ENCODE data around the gene TMEM9B.
A peak's percentile ranks its signal among the peaks of the same experiment; 100 is the strongest.

TMEM9B gene

GRCh38 chr11:8928981-8929615 is 35.1 kb downstream of the TMEM9B start:
- peak; percentile 28 for DNase-seq

GRCh38 chr11:8928205-8928604 is 36.0 kb downstream of the TMEM9B start:
- no peak for DNase-seq

- no peak for DNase-seq
Measured at GRCh38 chr11:8927233-8927632, 37.0 kb downstream of the TMEM9B start.

- no peak for DNase-seq
Measured at GRCh38 chr11:8926236-8926635, 38.0 kb downstream of the TMEM9B start.

GRCh38 chr11:8925711-8926110 is 38.5 kb downstream of the TMEM9B start:
- DNase-seq: no peak

GRCh38 chr11:8922691-8923090 is 41.6 kb downstream of the TMEM9B start:
- DNase-seq: no peak

- DNase-seq: peak; percentile 97
Measured at GRCh38 chr11:8917157-8917825, 47.0 kb downstream of the TMEM9B start.

- DNase-seq: no peak
Measured at GRCh38 chr11:8914661-8915018, 49.6 kb downstream of the TMEM9B start.

- peak; percentile 37 for DNase-seq
Measured at GRCh38 chr11:8913961-8914660, 50.1 kb downstream of the TMEM9B start.

- DNase-seq: peak; percentile 98
Measured at GRCh38 chr11:8911029-8911823, 53.0 kb downstream of the TMEM9B start, which contains the start of gene AKIP1. TSS of gene AKIP1 (plus strand) at chr11:8911189. CDS start at chr11:8911450, 261 bp downstream.

GRCh38 chr11:8910649-8911026 is 53.6 kb downstream of the TMEM9B start:
- DNase-seq: no peak

GRCh38 chr11:8908099-8908498 is 56.1 kb downstream of the TMEM9B start:
- no peak for DNase-seq

GRCh38 chr11:8907116-8907515 is 57.1 kb downstream of the TMEM9B start:
- no peak for DNase-seq

- peak; percentile 92 for DNase-seq
Measured at GRCh38 chr11:8905528-8906165, 58.6 kb downstream of the TMEM9B start.

- DNase-seq: no peak
Measured at GRCh38 chr11:8899119-8899753, 65.0 kb downstream of the TMEM9B start.
